DND-41 (cell line): ENCODE results near the gene GSDMA.
A peak's percentile ranks its signal among the peaks of the same experiment; 100 is the strongest.

Source experiments
- ATAC-seq: fragments of 200-7000 bp; cut with Tn5 transposase; 3 replicates; pipeline ENCODE4 v1.9.1; 2021; ENCODE audit warnings: low read depth; ENCODE audit not compliant: insufficient read depth
- DNase-seq: peaks from one replicate; pipeline ENCODE4 v3.0.0-alpha.2; 2020
- H2AFZ ChIP-seq: 2 replicates; pipeline ENCODE4 v1.6.0; 2012; ENCODE audit warnings: low read depth, low read length
- H3K27ac ChIP-seq: 2 replicates; pipeline ENCODE4 v1.5.1; 2012; ENCODE audit warnings: low read length, inconsistent platforms
- H3K27me3 ChIP-seq: fragments of 200-600 bp; sonication (generic); 2 replicates; pipeline ENCODE4 v1.6.0; 2012; ENCODE audit warnings: low read length, mild to moderate bottlenecking, inconsistent platforms; ENCODE audit not compliant: insufficient read depth, poor library complexity
- H3K36me3 ChIP-seq: 2 replicates; pipeline ENCODE4 v1.5.1; 2012; ENCODE audit warnings: low read length, inconsistent platforms; ENCODE audit not compliant: insufficient read depth
- H3K4me1 ChIP-seq: 2 replicates; pipeline ENCODE4 v1.5.1; 2012; ENCODE audit warnings: mild to moderate bottlenecking, low read length; ENCODE audit not compliant: insufficient read depth
- H3K4me2 ChIP-seq: 2 replicates; pipeline ENCODE4 v1.6.0; 2012; ENCODE audit warnings: mild to moderate bottlenecking, moderate library complexity, low read length, inconsistent platforms; ENCODE audit not compliant: insufficient read depth
- H3K4me3 ChIP-seq, 2 experiments: fragments of 200-600 bp in 1 of 2; shearing (Covaris generic) in 1 of 2; 2 replicates each; pipeline ENCODE4 v1.5.1; 2012 to 2016; ENCODE audit warnings: inconsistent platforms in 2 of 2, low read length in 2 of 2, mild to moderate bottlenecking in 2 of 2, low read depth in 1 of 2, moderate library complexity in 1 of 2
- H3K79me2 ChIP-seq: 2 replicates; pipeline ENCODE4 v1.6.0; 2012; ENCODE audit warnings: low read length, inconsistent platforms; ENCODE audit not compliant: insufficient read depth
- H3K9ac ChIP-seq: 2 replicates; pipeline ENCODE4 v1.6.0; 2012; ENCODE audit warnings: low read depth, mild to moderate bottlenecking, inconsistent platforms, low read length, moderate library complexity
- H3K9me3 ChIP-seq: 2 replicates; pipeline ENCODE4 v1.5.1; 2012; ENCODE audit warnings: low read length, moderate library complexity, mild to moderate bottlenecking, inconsistent platforms; ENCODE audit not compliant: insufficient read depth, severe bottlenecking
- H4K20me1 ChIP-seq: 2 replicates; pipeline ENCODE4 v1.6.0; 2012; ENCODE audit warnings: low read length; ENCODE audit not compliant: insufficient read depth
- CTCF ChIP-seq: IDR thresholded peaks from 2 replicates; pipeline ENCODE4 v1.5.1; 2012; ENCODE audit warnings: borderline replicate concordance, low read length, moderate library complexity, mild to moderate bottlenecking; ENCODE audit not compliant: poor library complexity, severe bottlenecking; ENCODE audit errors: extremely low read depth
- EZH2 ChIP-seq: IDR thresholded peaks from 3 replicates; pipeline ENCODE4 v1.6.1; 2012; ENCODE audit warnings: borderline replicate concordance, low read depth, mild to moderate bottlenecking, moderate library complexity, low read length, inconsistent platforms; ENCODE audit not compliant: severe bottlenecking

Gene GSDMA

DNA sequence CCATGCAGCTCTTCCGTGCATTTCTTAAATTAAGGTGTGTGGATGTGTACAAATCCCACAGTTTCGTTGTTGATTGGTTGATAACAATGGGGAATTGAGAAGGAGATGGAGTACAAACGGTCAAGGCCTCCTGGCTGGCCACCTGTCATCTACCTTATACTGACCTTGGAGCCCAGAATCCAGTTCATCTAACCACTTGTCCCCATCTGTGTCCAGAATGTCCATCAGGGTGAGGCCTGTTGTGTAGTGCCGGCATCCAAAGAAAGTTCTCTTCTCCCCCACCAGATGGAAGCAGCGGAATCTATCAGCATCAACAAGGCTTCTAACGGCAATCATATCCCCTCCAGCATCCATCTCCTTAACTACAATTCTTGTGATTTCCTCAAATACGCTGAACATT, 45.9 kb upstream of the GSDMA start:
- Histone ChIP-seq H3K36me3 (peaks cover 43% of the 10 kb centered on the region), H3K4me3 (no peak overlapping the region), H3K27ac (no peak overlapping the region)

DNA sequence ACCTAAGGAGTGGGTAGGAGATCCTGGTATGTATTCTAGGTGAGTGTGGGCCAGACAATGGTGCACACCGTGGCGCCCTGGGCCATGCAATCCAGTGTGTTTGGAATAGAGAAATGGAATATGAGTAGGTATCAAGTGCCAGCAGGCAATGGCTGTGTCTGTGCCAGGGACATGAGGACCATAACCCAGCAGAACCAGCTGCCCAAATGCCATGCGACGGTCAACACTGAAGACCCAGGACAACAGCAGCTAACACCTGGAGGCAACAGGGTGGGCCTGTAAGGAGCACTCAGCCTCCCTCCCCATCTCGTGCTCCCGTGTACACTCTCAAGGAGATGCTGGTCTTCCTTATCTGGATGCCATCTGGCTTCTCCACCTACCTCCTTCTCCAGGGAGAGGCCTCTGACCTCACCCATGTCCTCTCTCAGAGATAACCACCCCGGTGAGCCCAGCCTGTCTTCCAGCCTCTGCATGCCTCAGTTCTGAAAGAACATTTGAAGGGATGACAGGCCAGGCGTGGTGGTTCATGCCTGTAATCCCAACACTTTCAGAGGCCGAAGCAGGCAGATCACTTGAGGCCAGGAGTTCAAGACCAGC, 43.6 kb upstream of the GSDMA start:
- Histone ChIP-seq H3K4me2 (no peak overlapping the region), H3K36me3 (peaks cover 65% of the 10 kb centered on the region), H3K4me3 (no peak overlapping the region), H3K9me3 (no peaks in the 10 kb centered on the region), H3K9ac (no peak overlapping the region), H3K27ac (no peak overlapping the region), H3K4me1 (peaks cover 6% of the 10 kb centered on the region), H3K79me2 (peaks cover 10% of the 10 kb centered on the region), H3K27me3 (no peaks in the 10 kb centered on the region), H4K20me1 (peaks cover 25% of the 10 kb centered on the region), H2AFZ (no peak overlapping the region)
- ATAC-seq (no peak), DNase-seq (no peak)
- no peak for TF ChIP-seq EZH2
- no peak for TF ChIP-seq CTCF

More for the DNA sequence above, 45.9 kb upstream of the GSDMA start:
- Histone ChIP-seq H3K4me1 (peaks cover 6% of the 10 kb centered on the region), H3K9ac (no peak overlapping the region), H2AFZ (no peak overlapping the region), H3K9me3 (no peaks in the 10 kb centered on the region), H4K20me1 (peaks cover 7% of the 10 kb centered on the region; the same call in 1 of the 2 replicates), H3K79me2 (no peaks in the 10 kb centered on the region), H3K27me3 (no peaks in the 10 kb centered on the region), H3K4me2 (no peak overlapping the region)
- DNase-seq (no peak), ATAC-seq (no peak)
- TF ChIP-seq EZH2 (no peak), CTCF (peak; percentile 21)

- peaks cover 23% of the 10 kb centered on the region for H3K79me2 ChIP-seq
- peak overlapping the region; percentile 42; the same call in 1 of the 2 replicates for H3K27ac ChIP-seq
- H3K4me3 ChIP-seq = no peak overlapping the region
- no peaks in the 10 kb centered on the region for H3K9me3 ChIP-seq
- TF ChIP-seq EZH2 (no peak), CTCF (no peak)
- H3K9ac ChIP-seq = no peak overlapping the region
- ATAC-seq (peak; percentile 59), DNase-seq (peak; percentile 56)
- H3K27me3 ChIP-seq = no peaks in the 10 kb centered on the region
- H3K4me2 ChIP-seq = no peak overlapping the region
- H3K36me3 ChIP-seq = peaks cover 77% of the 10 kb centered on the region
- peaks cover 19% of the 10 kb centered on the region for H3K4me1 ChIP-seq
- H4K20me1 ChIP-seq = peaks cover 38% of the 10 kb centered on the region
- H2AFZ ChIP-seq = no peak overlapping the region
Measured at GRCh38 chr17:39920218-39921210, 42.3 kb upstream of the GSDMA start.
